GM13977 (cell line): ENCODE data around the gene HOXD11.

Experiments used
- DNase-seq: peaks from one replicate; pipeline ENCODE4 v3.0.0; 2012; ENCODE audit warnings: low spot score
- CTCF ChIP-seq: IDR thresholded peaks from 2 replicates; pipeline ENCODE4 v1.5.1; 2012; ENCODE audit warnings: mild to moderate bottlenecking, control low read depth; ENCODE audit not compliant: insufficient read depth; ENCODE audit errors: extremely low read depth, missing control alignments
- in situ Hi-C: fragments of 300-500 bp; cut with MboI; formaldehyde crosslinking; loops from one replicate; pipeline ENCODE4 v1.12.0; 2022; ENCODE audit warnings: low sequenced_read_pairs, low pct_unique_long_range_greater_than_20kb, mixed read lengths, inconsistent platforms; ENCODE audit not compliant: unreplicated experiment

The HOXD11 gene

GRCh38 chr2:176105730-176106580 lies 1.1 kb upstream of the HOXD11 start:
- in situ Hi-C loops, result loop anchor here (25.0 kb wide), 1 partner anchor 744 kb away; no protein-coding TSS in a partner anchor
- DNase-seq, result no peak
- TF ChIP-seq CTCF, result no peak

GRCh38 chr2:176107731-176108181 lies 676 bp downstream of the HOXD11 start:
- no peak for TF ChIP-seq CTCF
- in situ Hi-C loops, result loop anchor here (25.0 kb wide), 1 partner anchor 745 kb away; no protein-coding TSS in a partner anchor
- no peak for DNase-seq

GRCh38 chr2:176109192-176109901 lies 2.3 kb downstream of the HOXD11 start:
- TF ChIP-seq CTCF, result no peak
- no peak for DNase-seq
- in situ Hi-C loops, result loop anchor here (25.0 kb wide), 1 partner anchor 747 kb away; no protein-coding TSS in a partner anchor

GRCh38 chr2:176109946-176110345 lies 2.9 kb downstream of the HOXD11 start:
- DNase-seq, result no peak
- in situ Hi-C loops, result loop anchor here (25.0 kb wide), 1 partner anchor 748 kb away; no protein-coding TSS in a partner anchor

GRCh38 chr2:176110415-176111308 lies 3.6 kb downstream of the HOXD11 start:
- TF ChIP-seq CTCF, result no peak

More at GRCh38 chr2:176109946-176110345, 2.9 kb downstream of the HOXD11 start:
- no peak for TF ChIP-seq CTCF

GRCh38 chr2:176111309-176111663 lies 4.2 kb downstream of the HOXD11 start:
- in situ Hi-C loops, result loop anchor here (25.0 kb wide), 1 partner anchor 749 kb away; no protein-coding TSS in a partner anchor
- DNase-seq, result peak; percentile 74
- TF ChIP-seq CTCF, result peak; percentile 59

More at GRCh38 chr2:176110415-176111308, 3.6 kb downstream of the HOXD11 start:
- in situ Hi-C loops, result loop anchor here (25.0 kb wide), 1 partner anchor 748 kb away; no protein-coding TSS in a partner anchor
- DNase-seq, result no peak
